RPMI7951 (cell line): ENCODE data around the gene EFEMP2. TPM values are rescaled to one million over a fixed set of nuclear protein-coding genes. Genes with fewer than 3 reads are reported as not detected.

Source experiments
- DNase-seq: peaks from one replicate; pipeline ENCODE4 v3.0.0-alpha.2; 2012; ENCODE audit warnings: low read depth
- total RNA-seq: library from RNA; depleted of rRNA; stranded (reverse); fragments of >200 nt; shearing (Covaris generic); gene quantifications from 2 replicates; pipeline ENCODE4 v1.2.3, GENCODE V29; 2014

The EFEMP2 gene
- total RNA-seq, 1 experiment from 2014 or later, result 8.4 TPM

GRCh38 chr11:65885231-65885630, 12.6 kb upstream of the EFEMP2 start:
- no peak for DNase-seq

- DNase-seq, result peak; percentile 69
Measured at GRCh38 chr11:65884716-65885092, 12.1 kb upstream of the EFEMP2 start.

- DNase-seq, result no peak
Measured at GRCh38 chr11:65883786-65884715, 11.5 kb upstream of the EFEMP2 start.

- no peak for DNase-seq
Measured at GRCh38 chr11:65883058-65883761, 10.6 kb upstream of the EFEMP2 start.

- no peak for DNase-seq
Measured at GRCh38 chr11:65882120-65883057, 9.8 kb upstream of the EFEMP2 start.

- DNase-seq, result peak; percentile 89
Measured at GRCh38 chr11:65880844-65881421, 8.3 kb upstream of the EFEMP2 start.

GRCh38 chr11:65880027-65880426, 7.4 kb upstream of the EFEMP2 start:
- no peak for DNase-seq

- DNase-seq, result no peak
Measured at GRCh38 chr11:65879617-65880016, 7.0 kb upstream of the EFEMP2 start, which contains the start of gene CTSW. Gene CTSW (plus strand): TSS chr11:65879837. CDS start chr11:65879855, 18 bp downstream.

GRCh38 chr11:65873318-65874156, 937 bp upstream of the EFEMP2 start:
- DNase-seq, result peak; percentile 91

- no peak for DNase-seq
Measured at GRCh38 chr11:65871811-65872548, 620 bp downstream of the EFEMP2 start.

GRCh38 chr11:65870706-65871681, 1.6 kb downstream of the EFEMP2 start:
- no peak for DNase-seq

- DNase-seq, result no peak
Measured at GRCh38 chr11:65870307-65870658, 2.3 kb downstream of the EFEMP2 start.

GRCh38 chr11:65869643-65870306, 2.8 kb downstream of the EFEMP2 start:
- no peak for DNase-seq

- DNase-seq, result no peak
Measured at GRCh38 chr11:65868907-65869306, 3.7 kb downstream of the EFEMP2 start.

- no peak for DNase-seq
Measured at GRCh38 chr11:65868076-65868667, 4.4 kb downstream of the EFEMP2 start.

GRCh38 chr11:65867284-65868071, 5.1 kb downstream of the EFEMP2 start:
- DNase-seq, result no peak
